Measurements from ENCODE around the gene TEX55. TPM values are rescaled to one million over a fixed set of nuclear protein-coding genes. Genes with fewer than 3 reads are reported as not detected.

Gene TEX55
- total and polyA plus RNA-seq, 2 experiments from 2014 or later: 0.17 TPM; not detected in 1

DNA sequence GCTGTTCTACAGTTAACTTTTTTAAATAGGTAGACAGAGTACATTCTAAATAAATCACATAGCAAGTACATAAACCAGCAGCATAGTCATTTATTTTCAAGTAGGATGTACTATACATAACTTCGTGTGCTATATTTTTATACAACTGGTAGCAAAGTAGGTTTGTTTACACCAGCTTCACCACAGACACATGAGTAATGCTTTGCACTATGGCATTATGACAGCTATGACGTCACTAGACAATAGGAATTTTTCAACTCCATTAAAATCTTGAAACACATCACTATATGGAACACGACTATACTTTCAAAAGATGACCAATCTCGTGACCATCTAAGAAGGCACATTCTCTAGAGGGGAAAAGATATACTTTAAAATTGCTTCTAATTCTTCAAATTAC, 3.5 kb downstream of the TEX55 start:
- Histone ChIP-seq H3F3A (replicated peaks; ENCODE audit: low read depth) (no peaks in the 10 kb centered on the region), H4K20me1 (replicated peaks; ENCODE audit: insufficient read depth) (no peaks in the 10 kb centered on the region), H3K27me3 (ENCODE audit: insufficient read depth) (no peaks in the 10 kb centered on the region), H3K79me2 (replicated peaks; ENCODE audit: insufficient read depth) (no peaks in the 10 kb centered on the region), H3K9me2 (ENCODE audit: insufficient read depth) (no peaks in the 10 kb centered on the region), H3K4me3 (no peak overlapping the region), H3K36me3 (ENCODE audit: insufficient read depth) (no peaks in the 10 kb centered on the region), H2AFZ (no peak overlapping the region), H3K4me2 (no peak overlapping the region), H3K4me1 (ENCODE audit: insufficient read depth) (no peaks in the 10 kb centered on the region), H3K27ac (ENCODE audit: low read depth) (no peak overlapping the region)
- DNase-seq (ENCODE audit: low spot score) (no peak), ATAC-seq (no peak)
- no peak for TF ChIP-seq EZH2phosphoT487 (IDR thresholded peaks at IDR 0.05; ENCODE audit: unreplicated experiment)
- TF ChIP-seq, protein P1, sequence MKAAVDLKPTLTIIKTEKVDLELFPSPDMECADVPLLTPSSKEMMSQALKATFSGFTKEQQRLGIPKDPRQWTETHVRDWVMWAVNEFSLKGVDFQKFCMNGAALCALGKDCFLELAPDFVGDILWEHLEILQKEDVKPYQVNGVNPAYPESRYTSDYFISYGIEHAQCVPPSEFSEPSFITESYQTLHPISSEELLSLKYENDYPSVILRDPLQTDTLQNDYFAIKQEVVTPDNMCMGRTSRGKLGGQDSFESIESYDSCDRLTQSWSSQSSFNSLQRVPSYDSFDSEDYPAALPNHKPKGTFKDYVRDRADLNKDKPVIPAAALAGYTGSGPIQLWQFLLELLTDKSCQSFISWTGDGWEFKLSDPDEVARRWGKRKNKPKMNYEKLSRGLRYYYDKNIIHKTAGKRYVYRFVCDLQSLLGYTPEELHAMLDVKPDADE (IDR thresholded peaks at IDR 0.05): no peak
- no peak for TF ChIP-seq POLR2AphosphoS5 (IDR thresholded peaks at IDR 0.05; ENCODE audit: low read depth)
- TF ChIP-seq CREB1 (CRISPR knock-in tag; IDR thresholded peaks at IDR 0.05; ENCODE audit: low read depth): no peak
- no peak for TF ChIP-seq EZH2 (IDR thresholded peaks at IDR 0.05; ENCODE audit: low read depth, unreplicated experiment)
- H3K27me3 Mint-ChIP-seq (ENCODE audit: insufficient read depth, low read depth, poor library complexity): no peaks in the 10 kb centered on the region
- H3K9me3 Mint-ChIP-seq: peaks cover 21% of the 10 kb centered on the region; the same call in 2 of the 3 replicates
- H3K4me1 Mint-ChIP-seq: no peaks in the 10 kb centered on the region
- no peak overlapping the region for H3K4me3 Mint-ChIP-seq
- H3K27ac Mint-ChIP-seq: no peak overlapping the region
- peaks cover 4% of the 10 kb centered on the region; the same call in 1 of the 3 replicates for H3K36me3 Mint-ChIP-seq (ENCODE audit: low read depth)

- H3F3A ChIP-seq (replicated peaks; ENCODE audit: low read depth): no peaks in the 10 kb centered on the region
- TF ChIP-seq POLR2AphosphoS5 (IDR thresholded peaks at IDR 0.05; ENCODE audit: low read depth) (no peak), ZNF331 (CRISPR knock-in tag; IDR thresholded peaks at IDR 0.05; ENCODE audit: low read depth) (no peak), NANOG (IDR thresholded peaks at IDR 0.05; ENCODE audit: borderline replicate concordance) (no peak)
- TF ChIP-seq, protein P2, sequence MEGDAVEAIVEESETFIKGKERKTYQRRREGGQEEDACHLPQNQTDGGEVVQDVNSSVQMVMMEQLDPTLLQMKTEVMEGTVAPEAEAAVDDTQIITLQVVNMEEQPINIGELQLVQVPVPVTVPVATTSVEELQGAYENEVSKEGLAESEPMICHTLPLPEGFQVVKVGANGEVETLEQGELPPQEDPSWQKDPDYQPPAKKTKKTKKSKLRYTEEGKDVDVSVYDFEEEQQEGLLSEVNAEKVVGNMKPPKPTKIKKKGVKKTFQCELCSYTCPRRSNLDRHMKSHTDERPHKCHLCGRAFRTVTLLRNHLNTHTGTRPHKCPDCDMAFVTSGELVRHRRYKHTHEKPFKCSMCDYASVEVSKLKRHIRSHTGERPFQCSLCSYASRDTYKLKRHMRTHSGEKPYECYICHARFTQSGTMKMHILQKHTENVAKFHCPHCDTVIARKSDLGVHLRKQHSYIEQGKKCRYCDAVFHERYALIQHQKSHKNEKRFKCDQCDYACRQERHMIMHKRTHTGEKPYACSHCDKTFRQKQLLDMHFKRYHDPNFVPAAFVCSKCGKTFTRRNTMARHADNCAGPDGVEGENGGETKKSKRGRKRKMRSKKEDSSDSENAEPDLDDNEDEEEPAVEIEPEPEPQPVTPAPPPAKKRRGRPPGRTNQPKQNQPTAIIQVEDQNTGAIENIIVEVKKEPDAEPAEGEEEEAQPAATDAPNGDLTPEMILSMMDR (conservative IDR thresholded peaks at IDR 0.05; ENCODE audit: low read depth in 2 of 2): no peak
These were observed 10.9 kb downstream of the TEX55 start for GRCh38 chr3:119156868-119157267.

More at GRCh38 chr3:119156868-119157267, 10.9 kb downstream of the TEX55 start:
- DNase-seq (ENCODE audit: low spot score) (no peak), ATAC-seq (no peak)
- H3K9me2 ChIP-seq (ENCODE audit: insufficient read depth): no peaks in the 10 kb centered on the region; the same call in 1 of the 2 replicates
- peaks cover 26% of the 10 kb centered on the region for H3K9me3 Mint-ChIP-seq
- no peak overlapping the region for H3K4me2 ChIP-seq
- H3K27ac Mint-ChIP-seq: no peak overlapping the region
- no peak overlapping the region for H2AFZ ChIP-seq
- H3K4me1 ChIP-seq (ENCODE audit: insufficient read depth): no peaks in the 10 kb centered on the region
- H3K27ac ChIP-seq (ENCODE audit: low read depth): no peak overlapping the region
- no peaks in the 10 kb centered on the region for H3K4me1 Mint-ChIP-seq
- no peaks in the 10 kb centered on the region for H3K79me2 ChIP-seq (replicated peaks; ENCODE audit: insufficient read depth)
- no peaks in the 10 kb centered on the region; the same call in 2 of the 3 replicates for H3K36me3 Mint-ChIP-seq (ENCODE audit: low read depth)
- no peak overlapping the region for H3K4me3 Mint-ChIP-seq
- H3K27me3 ChIP-seq (ENCODE audit: insufficient read depth): no peaks in the 10 kb centered on the region
- no peaks in the 10 kb centered on the region for H4K20me1 ChIP-seq (replicated peaks; ENCODE audit: insufficient read depth)
- H3K4me3 ChIP-seq: no peak overlapping the region
- no peaks in the 10 kb centered on the region for H3K27me3 Mint-ChIP-seq (ENCODE audit: insufficient read depth, low read depth, poor library complexity)
- no peaks in the 10 kb centered on the region for H3K36me3 ChIP-seq (ENCODE audit: insufficient read depth)

All from GM23338 (cell line).